ENCODE data around the gene PRSS21. TPM values are rescaled to one million over a fixed set of nuclear protein-coding genes. Genes with fewer than 3 reads are reported as not detected.
A peak's percentile ranks its signal among the peaks of the same experiment; 100 is the strongest.

The PRSS21 gene
- 44.5 and 68.7 TPM in 2 replicates for total RNA-seq (2014; rRNA removed; shearing (Covaris generic))
- 69.6 and 75.1 TPM in 2 replicates for total RNA-seq (2022)
- percentile 65 among the genes with signal in this experiment for Bru-seq, nascent RNA
- percentile 75 among the genes with signal in this experiment for BruChase-seq, experiment 1, labeled RNA remaining after a 6-hour chase
- BruChase-seq, experiment 2, labeled RNA remaining after a 2-hour chase: percentile 73 among the genes with signal in this experiment
- long read RNA-seq, transcript PRSS21-202 (6 exons, 1,106 nt): minor isoform, 8 of 103 reads
- long read RNA-seq, transcript PRSS21-201 (6 exons, 1,101 nt): major isoform, 28 of 103 reads
- long read RNA-seq, partial matches to known transcripts: 36 of 103 reads
- long read RNA-seq, other reads (novel, unspliced or antisense): 28 of 103 reads

- no TSS peak for BruUV-seq (replicated peaks)
- intact Hi-C loops (cut with micrococcal nuclease; ENCODE audit: unreplicated experiment): no loop called here
- peak within 1 kb of the TSS; percentile 89 for H2AFZ ChIP-seq (ENCODE audit: low read length)
- H3K79me2 ChIP-seq (ENCODE audit: insufficient read depth, low read depth, low read length): peaks cover 10% of the 10 kb centered on the region; the same call in 1 of the 2 replicates
- H3K4me3 ChIP-seq (ENCODE audit: low read depth, low read length, poor library complexity, severe bottlenecking): peak within 1 kb of the TSS; percentile 86
- POLR2A ChIA-PET: interaction anchor here (0.7 kb wide), 1 partner anchor 10 kb away, joined by 3 read pairs; no protein-coding TSS in a partner anchor
- CTCF ChIA-PET (ENCODE audit: unreplicated experiment): interaction anchor here (0.5 to 0.6 kb wide), 2 partner anchors 906 to 1474 kb away, joined by 4 to 11 read pairs; no protein-coding TSS in a partner anchor
- peak within 1 kb of the TSS; percentile 71 for H3K4me2 ChIP-seq (ENCODE audit: low read length)
- no peaks in the 10 kb centered on the region for H4K20me1 ChIP-seq (ENCODE audit: insufficient read depth, low read length)
- TF ChIP-seq CTCF (conservative IDR thresholded peaks at IDR 0.05; ENCODE audit: low read length) (peak; percentile 72), EZH2phosphoT487 (IDR thresholded peaks at IDR 0.05; ENCODE audit: borderline replicate concordance, low read depth, low read length) (no peak)
- no peaks in the 10 kb centered on the region for H3K9me2 ChIP-seq (ENCODE audit: insufficient read depth, low read length)
- H3K4me1 ChIP-seq (ENCODE audit: insufficient read depth, low read length, poor library complexity, severe bottlenecking): peaks cover 18% of the 10 kb centered on the region
- H3K27ac ChIP-seq (ENCODE audit: low read depth, low read length, poor library complexity, severe bottlenecking): peak within 1 kb of the TSS; percentile 54
- DNase-seq (ENCODE audit: low spot score): peak; percentile 68
- H3K36me3 ChIP-seq (ENCODE audit: insufficient read depth, low read length): no peaks in the 10 kb centered on the region
- no peaks in the 10 kb centered on the region for H3K9me3 ChIP-seq (ENCODE audit: low read length)
Measured at GRCh38 chr16:2816751-2817339, at the start of gene PRSS21. PRSS21 (plus strand) TSS chr16:2817237; CDS start chr16:2817269, 32 bp downstream.

GRCh38 chr16:2767891-2768290 lies 49.1 kb upstream of the PRSS21 start:
- POLR2A ChIA-PET: no interaction called here
- Histone ChIP-seq H4K20me1 (ENCODE audit: insufficient read depth, low read length) (peaks cover 5% of the 10 kb centered on the region), H3K4me1 (ENCODE audit: insufficient read depth, low read length, poor library complexity, severe bottlenecking) (no peaks in the 10 kb centered on the region), H3K79me2 (ENCODE audit: insufficient read depth, low read depth, low read length) (peaks cover 29% of the 10 kb centered on the region), H3K9me2 (ENCODE audit: insufficient read depth, low read length) (no peaks in the 10 kb centered on the region), H3K4me3 (ENCODE audit: low read depth, low read length, poor library complexity, severe bottlenecking) (no peak overlapping the region), H3K9me3 (ENCODE audit: low read length) (no peaks in the 10 kb centered on the region), H3K4me2 (ENCODE audit: low read length) (no peak overlapping the region), H3K36me3 (ENCODE audit: insufficient read depth, low read length) (peaks cover 98% of the 10 kb centered on the region), H3K27ac (ENCODE audit: low read depth, low read length, poor library complexity, severe bottlenecking) (no peak overlapping the region), H2AFZ (ENCODE audit: low read length) (no peak overlapping the region)
- BruUV-seq (replicated peaks): no TSS peak
- no peak for DNase-seq (ENCODE audit: low spot score)
- intact Hi-C loops (cut with micrococcal nuclease; ENCODE audit: unreplicated experiment): no loop called here
- CTCF ChIA-PET (ENCODE audit: unreplicated experiment): no interaction called here
- TF ChIP-seq CTCF (conservative IDR thresholded peaks at IDR 0.05; ENCODE audit: low read length) (no peak), EZH2phosphoT487 (IDR thresholded peaks at IDR 0.05; ENCODE audit: borderline replicate concordance, low read depth, low read length) (no peak)
